Spinal cord (tissue), 10 donors: ENCODE data around the gene PSMD9. TPM values are rescaled to one million over a fixed set of nuclear protein-coding genes. Genes with fewer than 3 reads are reported as not detected.
A peak's percentile ranks its signal among the peaks of the same experiment; 100 is the strongest.
"Not testable (repeated sequence)": the region's sequence is repeated elsewhere in the genome, so short reads cannot be mapped to it uniquely, and the experiment has no call there.

ENCODE experiments used
- DNase-seq, 6 donors: peaks; one replicate each; pipeline versions ENCODE4 v3.0.0 to v3.0.0-alpha.2; 2013 to 2015; ENCODE audit warnings: low spot score in 6 of 6, low read depth in 4 of 6
- H3K27ac ChIP-seq: one replicate; pipeline ENCODE4 v1.5.1; 2013; ENCODE audit warnings: low read depth, low read length, control low read depth
- H3K27me3 ChIP-seq: one replicate; pipeline ENCODE4 v1.6.1; 2013; ENCODE audit warnings: low read length; ENCODE audit not compliant: control insufficient read depth, insufficient read depth
- H3K36me3 ChIP-seq: one replicate; pipeline ENCODE4 v1.6.1; 2013; ENCODE audit warnings: low read length; ENCODE audit not compliant: control insufficient read depth, insufficient read depth
- H3K4me1 ChIP-seq: one replicate; pipeline ENCODE4 v1.6.1; 2013; ENCODE audit warnings: low read length; ENCODE audit not compliant: control insufficient read depth, insufficient read depth
- H3K4me3 ChIP-seq: one replicate; pipeline ENCODE4 v1.5.1; 2013; ENCODE audit warnings: low read depth, low read length, control low read depth
- H3K9me3 ChIP-seq: one replicate; pipeline ENCODE4 v1.6.1; 2013; ENCODE audit warnings: low read length; ENCODE audit not compliant: control insufficient read depth, insufficient read depth
- WGBS: methylation state at CpG from one replicate; pipeline ENCODE4 v1.1.5; 2013; ENCODE audit warnings: missing lambda C conversion rate; ENCODE audit not compliant: insufficient coverage; 5-methylcytosine and 5-hydroxymethylcytosine counted together
- polyA plus RNA-seq, 2 donors: library from polyadenylated mRNA; unstranded; fragments of 120-200 nt; gene quantifications; one replicate each; pipeline ENCODE4 v1.2.1, GENCODE V29; 2013; ENCODE audit not compliant: insufficient read length in 2 of 2
- total RNA-seq, 2 donors: library from RNA; depleted of rRNA in 1 of 2; stranded (reverse); fragments of 120-200 nt in 1 of 2; fragments of >200 nt in 1 of 2; gene quantifications; one replicate each; pipeline versions ENCODE4 v1.2.3 to v1.2.4, GENCODE V29; 2013 to 2014
- donor health status: healthy.

PSMD9 gene
- total and polyA plus RNA-seq, 4 donors: 32.7 to 63.4 (median 53.4) TPM

- H3K27me3 ChIP-seq: peaks cover 2% of the 10 kb centered on the region
- peak in 3 of 6 donors; percentile 20 to 79 (median 73) for DNase-seq
- peaks cover 6% of the 10 kb centered on the region for H3K4me1 ChIP-seq
- H3K36me3 ChIP-seq: no peaks in the 10 kb centered on the region
- H3K4me3 ChIP-seq: no peak overlapping the region
- no peak overlapping the region for H3K27ac ChIP-seq
- no peaks in the 10 kb centered on the region for H3K9me3 ChIP-seq
- 17% methylated on average over 1 of the region's 5 CpGs for WGBS
Observed at GRCh38 chr12:121872546-121873215, 15.9 kb upstream of the PSMD9 start.

GRCh38 chr12:121873216-121873569 lies 15.4 kb upstream of the PSMD9 start:
- Histone ChIP-seq H3K4me3 (no peak overlapping the region), H3K27me3 (peaks cover 2% of the 10 kb centered on the region), H3K4me1 (peaks cover 6% of the 10 kb centered on the region), H3K9me3 (no peaks in the 10 kb centered on the region), H3K36me3 (no peaks in the 10 kb centered on the region), H3K27ac (no peak overlapping the region)
- DNase-seq: no peak
- WGBS: 96% methylated on average over 6 of the region's 6 CpGs

DNA sequence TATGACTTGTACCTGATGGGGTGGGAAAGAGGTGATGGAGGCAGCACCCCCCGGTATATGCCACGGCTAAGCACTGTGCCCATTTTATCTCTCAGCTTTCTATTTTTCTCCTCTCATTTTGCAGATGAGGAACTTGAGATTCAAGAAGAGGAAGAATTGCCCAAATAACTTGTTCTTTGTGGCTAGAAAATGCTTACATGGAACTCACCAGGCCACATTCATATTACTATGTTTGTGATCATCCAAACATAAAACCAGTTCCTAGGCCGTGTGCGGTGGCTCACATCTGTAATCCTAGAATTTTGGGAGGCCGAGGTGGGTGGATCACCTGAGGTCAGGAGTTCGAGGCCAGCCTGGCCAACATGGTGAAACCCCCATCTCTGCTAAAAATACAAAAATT lies 14.5 kb upstream of the PSMD9 start:
- H3K9me3 ChIP-seq: no peaks in the 10 kb centered on the region
- H3K4me3 ChIP-seq: no peak overlapping the region
- peaks cover 6% of the 10 kb centered on the region for H3K4me1 ChIP-seq
- H3K27ac ChIP-seq: no peak overlapping the region
- H3K27me3 ChIP-seq: peaks cover 2% of the 10 kb centered on the region
- DNase-seq: no peak
- no peaks in the 10 kb centered on the region for H3K36me3 ChIP-seq
- no CpG with 5 or more reads among the region's 6 CpGs for WGBS

GRCh38 chr12:121875582-121875981 lies 13.0 kb upstream of the PSMD9 start:
- Histone ChIP-seq H3K4me1 (peaks cover 6% of the 10 kb centered on the region), H3K9me3 (no peaks in the 10 kb centered on the region), H3K4me3 (no peak overlapping the region), H3K36me3 (no peaks in the 10 kb centered on the region), H3K27me3 (peaks cover 2% of the 10 kb centered on the region), H3K27ac (no peak overlapping the region)
- WGBS: 84% methylated on average over 4 of the region's 6 CpGs
- no peak for DNase-seq

- H3K4me1 ChIP-seq, H3K27ac ChIP-seq, DNase-seq, H3K9me3 ChIP-seq, H3K36me3 ChIP-seq, H3K4me3 ChIP-seq, H3K27me3 ChIP-seq: not testable (repeated sequence)
- WGBS: 95% methylated on average over 6 of the region's 8 CpGs
Observed at GRCh38 chr12:121876080-121876447, 12.5 kb upstream of the PSMD9 start.

- WGBS: 42% methylated on average over 2 of the region's 4 CpGs
- Histone ChIP-seq H3K4me3 (no peak overlapping the region), H3K4me1 (no peaks in the 10 kb centered on the region), H3K9me3 (no peaks in the 10 kb centered on the region), H3K27ac (no peak overlapping the region), H3K27me3 (peaks cover 11% of the 10 kb centered on the region), H3K36me3 (no peaks in the 10 kb centered on the region)
- no peak for DNase-seq
Observed at GRCh38 chr12:121883315-121883660, 5.3 kb upstream of the PSMD9 start.

- H3K27me3 ChIP-seq: peaks cover 11% of the 10 kb centered on the region
- H3K4me3 ChIP-seq, H3K4me1 ChIP-seq, H3K36me3 ChIP-seq, H3K27ac ChIP-seq, H3K9me3 ChIP-seq, DNase-seq: not testable (repeated sequence)
- WGBS: 96% methylated on average over 4 of the region's 11 CpGs
Observed at GRCh38 chr12:121885129-121885528, 3.5 kb upstream of the PSMD9 start.

- no peak for DNase-seq
- H3K4me1 ChIP-seq: peaks cover 15% of the 10 kb centered on the region
Observed at GRCh38 chr12:121888083-121888477, 510 bp upstream of the PSMD9 start.

DNA sequence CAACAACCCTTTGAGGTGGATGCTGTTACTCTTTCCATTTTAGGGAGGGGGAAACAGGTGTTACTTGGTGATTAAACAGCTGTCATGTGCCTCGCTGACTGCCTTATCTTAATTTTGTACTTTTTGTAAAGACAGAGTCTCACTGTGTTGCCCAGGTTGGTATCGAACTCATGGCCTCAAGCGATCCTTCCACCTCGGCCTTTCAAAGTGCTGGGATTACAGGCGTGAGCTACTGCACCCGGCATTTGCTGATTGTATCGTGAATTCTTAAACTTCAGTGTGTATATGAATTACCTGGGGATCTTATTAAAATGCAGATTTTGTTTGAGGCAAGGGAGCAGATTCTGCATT lies 659 bp downstream of the PSMD9 start:
- Histone ChIP-seq H3K9me3 (no peaks in the 10 kb centered on the region), H3K4me3 (peak overlapping the region; percentile 99), H3K36me3 (peaks cover 8% of the 10 kb centered on the region), H3K27ac (peak overlapping the region; percentile 99), H3K4me1 (peaks cover 17% of the 10 kb centered on the region), H3K27me3 (peaks cover 4% of the 10 kb centered on the region)
- DNase-seq: no peak
- 1% methylated on average over 7 of the region's 7 CpGs for WGBS

More at GRCh38 chr12:121888083-121888477, 510 bp upstream of the PSMD9 start:
- Histone ChIP-seq H3K27me3 (peaks cover 7% of the 10 kb centered on the region), H3K9me3 (no peaks in the 10 kb centered on the region), H3K27ac (peak overlapping the region; percentile 99), H3K4me3 (peak overlapping the region; percentile 99), H3K36me3 (peaks cover 6% of the 10 kb centered on the region)
- WGBS: 25% methylated on average over 3 of the region's 6 CpGs

GRCh38 chr12:121889661-121890060 lies 1.1 kb downstream of the PSMD9 start:
- not testable (repeated sequence) for DNase-seq, H3K27ac ChIP-seq, H3K9me3 ChIP-seq, H3K27me3 ChIP-seq
- H3K36me3 ChIP-seq: peaks cover 12% of the 10 kb centered on the region
- H3K4me1 ChIP-seq: peaks cover 18% of the 10 kb centered on the region
- WGBS: 73% methylated on average over 3 of the region's 6 CpGs
- peak overlapping the region; percentile 99 for H3K4me3 ChIP-seq
